Muscle of arm (tissue), 12 donors: ENCODE results near the gene TEX264. TPM values are rescaled to one million over a fixed set of nuclear protein-coding genes. Genes with fewer than 3 reads are reported as not detected.
"Not testable (repeated sequence)": the region's sequence is repeated elsewhere in the genome, so short reads cannot be mapped to it uniquely, and the experiment has no call there.

Experiments
- DNase-seq: peaks from one replicate; pipeline ENCODE4 v3.0.0-alpha.2; 2013
- polyA plus RNA-seq, 12 donors: library from polyadenylated mRNA; unstranded; fragments of 120-200 nt; gene quantifications; one replicate each; pipeline ENCODE4 v1.2.1, GENCODE V29; 2013; ENCODE audit not compliant: insufficient read length in 12 of 12

The TEX264 gene
- polyA plus RNA-seq, 12 donors, result 17.2 to 26.1 (median 21.6) TPM; not detected in 1

DNA sequence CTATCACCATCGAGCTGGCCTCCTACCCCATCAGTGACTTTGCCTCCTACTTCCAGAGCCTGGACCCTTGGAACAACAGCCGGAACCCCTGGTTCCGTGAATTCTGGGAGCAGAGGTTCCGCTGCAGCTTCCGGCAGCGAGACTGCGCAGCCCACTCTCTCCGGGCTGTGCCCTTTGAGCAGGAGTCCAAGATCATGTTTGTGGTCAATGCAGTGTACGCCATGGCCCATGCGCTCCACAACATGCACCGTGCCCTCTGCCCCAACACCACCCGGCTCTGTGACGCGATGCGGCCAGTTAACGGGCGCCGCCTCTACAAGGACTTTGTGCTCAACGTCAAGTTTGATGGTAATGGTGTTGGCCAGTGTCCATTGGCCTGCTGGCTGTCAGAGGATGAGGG is 41.9 kb downstream of the TEX264 start:
- DNase-seq, result no peak

- no peak for DNase-seq
Measured at GRCh38 chr3:51715231-51715976, 44.4 kb downstream of the TEX264 start.

- DNase-seq, result no peak
Measured at GRCh38 chr3:51715977-51716294, 44.9 kb downstream of the TEX264 start.

GRCh38 chr3:51716805-51717204 is 45.8 kb downstream of the TEX264 start:
- no peak for DNase-seq

GRCh38 chr3:51717446-51717845 is 46.4 kb downstream of the TEX264 start:
- DNase-seq, result no peak

DNA sequence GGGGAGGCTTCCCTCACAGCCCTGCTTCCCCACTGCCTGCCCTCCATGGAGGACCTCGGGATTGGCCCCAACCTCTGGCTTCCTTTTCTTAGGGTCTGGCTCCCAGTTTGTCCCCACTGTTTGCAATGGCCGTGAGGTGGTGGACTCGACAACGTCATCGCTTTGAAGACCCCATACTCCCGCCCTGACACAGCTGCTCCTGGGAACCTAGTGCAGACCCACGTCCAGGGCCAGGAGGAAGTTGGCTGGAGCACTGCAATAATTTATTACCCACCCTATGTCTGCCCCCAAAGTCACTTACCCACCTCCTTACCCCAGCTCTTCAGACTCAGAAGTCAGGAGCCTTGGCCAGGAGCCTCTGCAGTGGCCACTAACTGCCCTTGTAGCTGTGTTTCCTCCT is 46.9 kb downstream of the TEX264 start:
- DNase-seq, result no peak

DNA sequence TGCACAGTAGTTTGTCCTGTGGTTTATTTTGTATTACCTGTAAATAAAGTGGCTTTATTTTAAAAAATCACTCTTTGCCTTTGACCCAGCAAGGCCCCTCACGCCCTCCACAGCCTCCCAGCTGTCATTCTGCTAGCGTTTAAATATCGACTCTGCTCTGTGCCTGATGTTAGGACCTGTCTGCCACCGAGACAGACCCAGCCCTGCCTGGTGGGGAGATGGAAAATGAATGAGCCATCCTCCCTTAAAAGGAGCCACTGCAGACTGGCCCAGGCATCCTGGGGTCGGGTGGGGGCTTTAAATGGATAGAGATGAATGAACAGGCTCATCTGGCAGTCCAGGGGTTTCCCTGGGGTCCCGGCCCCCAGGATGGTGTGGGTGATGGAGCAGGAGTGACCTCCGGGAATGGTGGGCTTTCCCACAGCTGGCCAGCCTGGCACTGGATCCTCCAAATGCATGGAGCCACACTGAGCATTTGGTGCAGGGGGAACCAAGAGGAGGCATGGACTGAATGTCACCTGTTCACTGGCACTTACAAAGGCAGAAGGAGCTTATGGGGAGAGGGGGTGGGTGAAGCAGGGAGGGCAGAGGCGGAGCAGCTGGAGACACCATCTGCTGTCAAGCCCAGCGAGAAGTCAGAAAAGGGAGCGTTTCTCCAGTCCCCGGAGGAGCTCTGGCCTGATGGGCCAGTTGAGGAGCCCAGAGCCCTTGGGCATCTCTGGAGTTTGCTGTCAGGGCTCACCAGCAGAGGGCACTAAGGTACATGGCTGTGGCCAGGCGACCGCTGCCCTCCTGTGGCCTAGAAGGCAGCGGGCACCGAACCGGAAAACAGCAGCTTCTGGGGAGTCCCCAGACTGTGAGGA is 47.7 kb downstream of the TEX264 start:
- DNase-seq, result no peak

DNA sequence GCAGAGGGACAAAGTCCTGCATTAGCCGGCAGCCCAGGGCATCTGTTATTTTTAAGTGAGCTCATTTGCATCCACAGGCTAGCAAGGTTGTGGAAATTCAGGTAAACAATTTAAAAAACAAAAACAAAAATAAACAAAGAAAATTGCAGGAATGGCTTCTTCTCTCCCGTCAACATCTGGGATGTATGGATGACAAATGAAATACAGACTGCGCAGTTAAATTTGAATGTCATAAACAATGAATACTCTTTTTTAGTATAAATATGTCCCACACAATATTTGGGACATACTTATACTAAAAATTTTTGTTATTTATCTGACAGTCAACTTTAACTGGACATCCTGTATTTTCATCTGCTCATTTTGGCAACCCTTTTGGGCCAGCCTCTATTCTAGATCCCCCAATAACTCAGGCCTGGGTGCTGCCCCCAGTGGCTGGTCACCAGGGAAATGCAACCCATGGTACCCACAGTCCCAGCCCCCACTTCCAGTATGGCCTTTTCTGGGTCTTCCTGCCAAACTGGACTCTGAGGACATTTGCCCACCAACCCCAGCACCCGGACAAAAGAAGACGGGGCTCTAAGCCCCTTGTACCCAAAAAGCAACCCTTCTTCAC is 48.5 kb downstream of the TEX264 start:
- DNase-seq, result no peak

GRCh38 chr3:51720292-51721061 is 49.4 kb downstream of the TEX264 start:
- no peak for DNase-seq

GRCh38 chr3:51721062-51721745 is 50.2 kb downstream of the TEX264 start:
- no peak for DNase-seq

DNA sequence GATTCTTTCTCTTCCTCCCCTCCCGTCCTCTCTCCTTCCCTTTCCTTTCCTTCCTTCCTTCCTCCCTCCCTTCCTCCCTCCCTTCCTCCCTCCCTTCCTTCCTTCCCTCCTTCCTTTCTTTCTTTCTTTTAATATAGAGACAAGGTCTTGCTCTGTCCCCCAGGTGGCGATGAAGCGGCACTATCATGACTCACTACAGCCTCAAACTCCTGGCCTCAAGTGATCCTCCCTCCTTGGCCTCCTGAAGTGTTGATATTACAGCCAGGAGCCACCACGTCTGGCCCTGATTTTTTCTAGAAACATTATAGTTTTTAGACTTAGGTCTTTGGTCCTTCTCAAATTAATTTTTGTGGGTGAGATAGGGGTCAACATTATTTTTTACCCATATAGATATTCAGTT is 51.3 kb downstream of the TEX264 start:
- no peak for DNase-seq

DNA sequence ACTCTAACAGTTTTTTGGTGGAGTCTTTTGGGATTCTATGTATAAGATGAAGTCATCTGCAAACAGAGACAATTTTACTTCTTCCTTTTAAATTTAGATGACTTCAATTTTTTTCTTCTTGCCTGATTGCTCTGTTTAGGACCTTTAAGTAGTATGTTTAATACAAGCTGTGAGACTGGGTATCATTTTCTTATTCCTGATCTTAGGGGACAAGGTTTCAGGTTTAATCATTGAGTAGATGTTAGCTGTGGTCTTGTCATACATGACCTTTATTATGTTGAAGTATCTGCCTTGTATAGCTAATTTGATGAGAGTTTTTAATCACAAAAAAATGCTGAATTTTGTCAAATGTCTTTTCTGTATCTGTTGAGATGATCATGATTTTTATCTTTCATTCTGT is 56.4 kb downstream of the TEX264 start:
- DNase-seq, result no peak

GRCh38 chr3:51729042-51729633 is 58.1 kb downstream of the TEX264 start:
- DNase-seq, result no peak

DNA sequence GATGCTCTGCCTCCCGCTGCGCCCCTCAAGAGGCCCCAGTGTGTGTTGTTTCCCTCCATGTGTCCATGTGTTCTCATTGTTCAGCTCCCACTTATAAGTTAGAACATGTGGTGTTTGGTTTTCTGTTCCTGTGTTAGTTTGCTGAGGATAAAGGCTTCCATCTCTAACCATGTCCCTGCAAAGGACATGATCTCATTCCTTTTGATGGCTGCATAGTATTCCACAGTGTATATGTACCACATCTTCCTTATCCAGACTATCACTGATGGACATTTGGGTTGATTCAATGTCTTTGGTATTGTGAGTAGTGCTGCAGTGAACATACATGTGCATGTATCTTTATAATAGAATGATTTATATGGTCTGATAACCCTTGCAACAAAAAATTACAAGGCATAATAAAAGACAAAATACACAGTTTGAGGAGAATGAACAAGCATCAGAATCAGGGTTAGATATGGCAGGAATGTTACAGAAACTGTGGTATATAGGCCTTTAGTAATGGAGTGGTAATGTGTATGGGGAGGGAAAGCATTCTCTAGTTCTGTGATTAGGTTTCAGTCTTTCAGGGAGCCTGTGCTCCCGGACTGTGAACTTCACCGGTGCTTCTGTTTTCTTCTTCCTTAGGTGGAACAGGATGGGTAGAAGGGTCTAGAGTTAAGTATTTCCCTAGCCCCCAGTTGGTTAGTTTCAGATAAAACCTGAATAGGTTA is 63.0 kb downstream of the TEX264 start:
- no peak for DNase-seq

GRCh38 chr3:51734572-51734907 is 63.5 kb downstream of the TEX264 start:
- DNase-seq, result no peak

DNA sequence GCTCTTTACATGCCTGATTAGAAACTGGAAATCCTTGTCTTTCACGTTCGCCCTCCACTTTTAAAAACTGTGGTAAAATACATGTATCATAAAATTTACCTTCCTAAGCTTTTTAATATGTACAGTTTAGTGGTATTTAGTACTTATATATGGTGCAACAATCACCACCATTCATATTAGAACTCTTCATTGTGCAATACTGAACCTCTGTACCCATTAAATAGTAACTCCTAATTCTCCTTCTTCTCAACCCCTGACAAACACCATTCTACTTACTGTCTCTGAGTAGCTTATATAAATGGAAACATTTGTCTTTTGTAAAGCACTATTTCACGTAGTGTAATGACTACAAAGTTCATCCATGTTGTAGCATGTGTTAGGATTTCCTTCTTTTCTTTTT is 64.0 kb downstream of the TEX264 start:
- no peak for DNase-seq

DNA sequence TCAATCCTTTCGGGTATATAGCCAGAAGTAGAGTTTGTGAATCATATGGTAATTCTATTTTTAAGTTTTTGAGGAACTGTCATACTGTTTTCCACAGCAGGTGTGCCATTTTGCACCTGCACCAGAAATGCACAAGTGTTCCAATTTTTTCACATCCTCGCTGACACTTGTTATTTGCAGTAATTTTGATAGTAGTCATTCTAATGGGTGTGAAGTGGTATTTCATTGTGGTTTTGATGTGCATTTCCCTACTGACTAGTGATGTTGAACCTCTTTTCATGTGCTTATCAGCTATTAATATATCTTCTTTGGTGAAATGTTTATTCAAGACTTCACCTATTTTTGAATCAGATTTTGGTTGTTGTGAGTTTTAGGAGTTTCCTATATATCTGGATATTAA is 64.9 kb downstream of the TEX264 start:
- no peak for DNase-seq

DNA sequence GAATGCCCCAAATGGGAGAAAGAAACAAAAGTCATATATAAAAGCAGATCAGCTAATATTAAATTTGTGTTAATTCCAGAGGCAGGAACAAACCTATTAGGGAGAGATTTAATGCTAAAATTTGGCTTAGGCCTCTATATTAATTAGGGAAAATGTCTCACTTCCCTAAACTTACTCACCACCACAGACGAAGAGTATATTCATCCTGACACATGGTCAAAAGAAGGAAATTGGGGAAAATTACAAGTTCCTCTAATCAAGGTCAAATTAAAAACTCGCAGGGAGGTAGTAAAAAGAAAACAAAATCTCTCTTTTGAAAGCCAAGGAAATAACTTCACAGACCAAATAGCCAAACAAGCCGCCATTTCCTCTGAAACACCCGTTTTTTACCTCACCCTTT is 68.1 kb downstream of the TEX264 start:
- DNase-seq, result no peak

DNA sequence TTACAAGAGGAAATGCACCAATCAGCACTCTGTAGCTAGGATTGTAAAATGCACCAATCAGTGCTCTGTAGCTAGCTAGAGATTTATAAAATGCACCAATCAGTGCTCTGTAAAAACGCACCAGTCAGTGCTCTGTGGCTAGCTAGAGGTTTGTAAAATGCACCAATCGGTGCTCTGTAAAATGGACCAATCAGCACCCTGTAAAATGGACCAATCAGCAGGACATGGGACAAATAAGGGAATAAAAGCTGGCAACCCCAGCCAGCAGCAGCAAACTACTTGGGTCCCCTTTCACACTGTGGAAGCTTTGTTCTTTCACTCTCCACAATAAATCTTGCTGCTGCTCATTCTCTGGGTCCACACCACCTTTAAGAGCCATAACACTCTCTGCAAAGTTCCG is 71.3 kb downstream of the TEX264 start:
- DNase-seq, result not testable (repeated sequence)

GRCh38 chr3:51742978-51743377 is 71.9 kb downstream of the TEX264 start:
- DNase-seq, result not testable (repeated sequence)

GRCh38 chr3:51747840-51748239 is 76.8 kb downstream of the TEX264 start:
- no peak for DNase-seq
